CD1c-positive myeloid dendritic cell (primary cell): ENCODE measurements around the gene SDHAF2.
"Not testable (repeated sequence)": the region's sequence is repeated elsewhere in the genome, so short reads cannot be mapped to it uniquely, and the experiment has no call there.

Source experiments
- DNase-seq: peaks from one replicate; pipeline ENCODE4 v3.0.0-alpha.2; 2016; ENCODE audit errors: extremely low spot score

SDHAF2 gene

DNA sequence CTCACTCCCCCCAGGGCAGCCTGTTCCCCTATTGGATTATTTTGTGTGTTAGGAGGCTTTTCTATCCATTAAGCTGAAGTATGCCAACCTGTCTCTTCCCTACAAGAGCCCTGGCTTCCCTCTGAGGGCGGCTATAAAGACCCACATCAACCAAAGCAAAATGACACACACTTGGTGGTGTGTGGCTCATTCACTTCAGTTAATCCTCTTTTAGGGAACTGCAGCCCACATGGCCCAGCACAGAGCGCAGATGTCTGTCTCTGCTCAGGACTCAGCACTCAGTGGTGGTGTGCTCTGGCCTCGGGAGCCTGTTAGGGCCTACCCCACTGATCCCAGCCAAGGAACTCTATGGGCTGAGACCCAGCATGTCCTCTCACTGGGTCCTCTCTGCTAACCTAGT, 46.4 kb downstream of the SDHAF2 start:
- DNase-seq = peak; percentile 37

DNA sequence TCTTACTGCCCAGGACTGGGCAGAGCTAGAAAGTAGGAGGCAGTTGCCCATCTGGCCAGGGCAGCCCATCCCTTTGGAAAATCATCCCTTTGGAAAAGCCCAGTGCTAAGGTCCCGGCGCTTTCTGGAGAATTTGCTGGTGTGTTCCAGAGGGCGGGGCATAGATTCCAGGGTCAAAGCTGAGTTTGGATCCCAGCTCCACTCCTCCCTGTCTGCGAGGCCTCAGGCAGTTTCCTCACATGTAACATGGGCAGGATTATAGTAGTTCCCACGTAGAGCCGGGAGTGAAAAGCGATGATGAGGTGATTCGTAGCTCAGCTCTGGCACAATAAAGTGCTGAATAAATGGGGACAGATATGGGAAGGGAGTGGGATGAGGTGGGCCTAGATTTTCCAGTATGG, 47.2 kb downstream of the SDHAF2 start:
- no peak for DNase-seq

DNA sequence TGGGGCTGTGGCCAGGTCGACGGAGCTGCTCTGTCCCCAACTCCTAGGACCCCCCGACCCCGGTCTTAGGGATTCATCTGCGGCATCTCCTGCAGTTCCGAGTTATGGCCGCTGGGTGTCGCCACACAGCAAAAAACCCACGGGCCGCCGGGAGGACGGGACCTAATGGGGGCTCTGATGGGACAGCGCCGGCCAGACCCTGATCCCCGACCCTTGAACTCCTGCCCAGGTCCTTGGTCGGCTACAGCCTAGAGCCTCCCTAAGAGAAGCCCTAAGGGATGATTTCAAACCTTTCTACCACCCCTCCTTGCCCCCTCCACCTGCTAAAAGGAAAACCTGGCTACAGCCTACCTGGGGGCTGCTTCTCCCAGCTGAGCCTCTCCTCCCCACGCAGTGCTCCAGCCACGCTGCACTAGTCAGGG, 47.8 kb downstream of the SDHAF2 start:
- peak; percentile 58 for DNase-seq

DNA sequence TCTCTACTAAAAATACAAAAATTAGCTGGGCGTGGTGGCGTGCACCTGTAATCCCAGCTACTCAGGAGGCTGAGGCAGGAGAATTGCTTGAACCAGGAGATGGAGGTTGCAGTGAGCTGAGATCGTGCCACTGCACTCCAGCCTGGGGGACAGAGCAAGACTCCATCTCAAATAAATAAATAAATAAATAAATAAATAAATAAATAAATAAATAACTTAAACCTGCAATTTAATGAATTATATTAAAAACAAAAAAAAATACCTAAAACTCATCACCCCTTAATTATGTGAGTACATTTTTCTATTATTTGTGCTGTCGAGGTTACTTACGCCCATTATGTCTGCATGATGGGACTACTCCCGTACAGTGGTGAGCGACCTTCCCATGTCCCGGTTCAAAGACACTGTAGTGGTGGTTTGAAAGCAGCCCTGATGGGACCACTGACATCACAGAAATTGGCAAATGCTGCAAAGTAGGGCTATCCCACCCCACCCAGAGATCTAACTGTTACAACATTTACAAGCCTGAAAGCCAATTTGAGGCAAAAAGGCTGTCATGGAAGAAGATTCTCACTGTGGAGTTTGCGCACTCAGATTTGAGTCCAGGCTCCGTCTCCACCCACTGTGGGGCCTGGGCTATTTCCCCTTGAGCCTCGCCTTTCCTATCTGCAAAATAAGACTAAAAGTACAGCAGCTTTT, 49.6 kb downstream of the SDHAF2 start:
- not testable (repeated sequence) for DNase-seq

DNA sequence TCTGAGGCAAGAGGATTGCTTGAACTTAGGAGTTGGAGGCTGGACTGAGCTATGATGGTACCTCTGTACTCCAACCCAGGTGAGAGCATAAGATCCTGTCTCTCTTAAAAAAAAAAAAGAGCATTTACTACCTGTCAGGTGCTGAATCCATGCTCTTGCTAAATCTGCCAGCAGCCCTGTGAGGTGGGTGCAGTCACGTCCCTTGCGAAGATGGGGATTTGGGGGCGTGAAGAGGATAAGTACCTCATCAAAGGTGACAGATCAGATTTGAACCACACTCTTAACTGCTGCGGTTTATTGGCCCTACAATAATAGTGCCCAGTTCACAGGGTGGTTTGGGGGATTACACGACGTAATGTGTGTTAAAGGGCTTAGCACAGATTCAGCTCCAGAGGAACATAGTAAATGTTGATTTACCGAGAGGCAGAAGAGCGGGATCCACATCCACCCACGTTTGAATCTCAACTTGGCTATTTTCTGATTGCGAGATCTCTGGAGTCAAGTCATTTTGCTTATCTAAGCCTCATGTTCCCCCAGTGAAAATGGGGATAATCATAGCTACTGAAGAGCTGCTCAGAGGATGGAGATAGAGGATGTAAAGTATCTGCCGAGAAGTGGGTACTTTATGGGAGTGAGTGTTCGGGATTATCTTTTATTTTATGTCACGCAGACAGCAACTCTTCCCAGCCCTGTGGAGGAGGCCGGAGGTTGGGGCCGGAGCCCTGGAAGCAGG, 50.5 kb downstream of the SDHAF2 start:
- no peak for DNase-seq

DNA sequence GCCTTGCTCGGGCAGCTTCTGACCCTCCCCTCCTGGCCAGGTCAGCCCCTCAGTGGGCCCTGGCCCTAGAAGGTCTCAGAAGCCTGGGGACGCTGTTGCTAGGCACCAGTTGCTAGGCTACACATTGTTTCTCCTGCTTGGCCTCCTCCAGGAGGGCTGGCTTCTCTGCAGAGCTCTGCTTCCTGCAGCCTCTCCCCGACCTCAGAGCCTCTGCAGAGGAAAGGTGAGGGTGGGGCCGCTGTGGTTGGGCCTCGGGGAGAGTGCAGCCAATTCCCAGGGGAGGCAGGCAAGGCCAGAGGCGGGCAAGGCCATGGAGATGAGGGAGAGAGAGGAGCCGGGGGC, 51.0 kb downstream of the SDHAF2 start:
- no peak for DNase-seq

DNA sequence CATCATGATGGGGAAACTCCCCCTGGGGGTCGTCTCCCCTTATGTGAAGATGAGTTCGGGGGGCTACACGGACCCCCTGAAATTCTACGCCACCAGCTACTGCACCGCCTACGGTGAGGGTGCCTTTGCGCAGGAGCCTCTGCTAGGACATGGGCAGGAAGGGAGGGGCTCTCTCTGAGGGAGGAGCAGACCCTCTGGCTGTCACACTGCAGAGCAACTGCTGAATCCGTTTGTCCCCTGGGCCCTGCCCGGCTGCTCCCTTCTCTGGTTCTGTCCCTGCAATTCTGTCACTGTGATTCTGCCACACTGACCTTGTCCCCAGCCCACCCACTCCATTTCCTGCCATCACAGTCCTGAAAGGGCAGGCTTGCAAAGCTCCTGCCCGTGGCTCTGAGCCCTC, 51.9 kb downstream of the SDHAF2 start:
- DNase-seq = no peak

DNA sequence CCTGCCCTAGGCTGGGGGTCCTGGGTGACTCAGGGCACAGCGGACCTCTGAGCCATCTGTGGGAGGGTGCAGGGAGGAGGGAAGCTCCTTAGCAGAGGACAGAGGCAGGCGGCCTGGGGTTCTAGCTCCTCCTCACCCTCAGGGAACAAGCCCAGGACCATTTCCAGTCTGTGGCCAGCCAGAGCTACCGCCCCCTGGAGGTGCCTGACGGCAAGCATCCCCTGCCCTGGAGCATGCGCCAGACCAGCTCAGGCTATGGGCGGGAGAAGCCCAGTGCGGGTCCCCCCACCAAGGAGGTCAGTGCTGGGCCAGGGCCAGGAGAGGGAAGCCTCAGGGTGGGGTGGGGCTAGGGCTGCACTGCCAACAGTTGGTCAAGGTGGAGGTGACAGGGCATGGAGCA, 52.6 kb downstream of the SDHAF2 start:
- no peak for DNase-seq

DNA sequence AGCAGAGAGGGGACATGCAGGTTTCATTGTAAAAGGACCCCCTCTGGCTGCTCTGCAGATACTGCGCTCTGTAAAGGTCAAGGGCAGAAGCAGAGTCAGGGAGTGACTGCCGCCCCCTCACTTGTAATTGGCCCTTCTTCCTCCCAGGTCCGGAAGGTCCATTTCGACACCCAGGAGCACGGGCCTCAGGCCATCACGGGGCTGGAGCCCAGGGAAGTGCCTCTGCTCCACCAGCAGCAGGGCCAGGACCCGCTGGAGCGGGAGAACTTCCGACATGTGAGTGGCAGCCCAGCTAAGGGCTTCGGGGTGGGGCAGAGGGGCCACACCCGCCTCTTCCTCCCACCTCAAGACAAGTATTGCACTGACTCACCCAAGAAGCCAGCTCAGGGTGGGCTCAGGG, 54.6 kb downstream of the SDHAF2 start:
- DNase-seq = peak; percentile 21

DNA sequence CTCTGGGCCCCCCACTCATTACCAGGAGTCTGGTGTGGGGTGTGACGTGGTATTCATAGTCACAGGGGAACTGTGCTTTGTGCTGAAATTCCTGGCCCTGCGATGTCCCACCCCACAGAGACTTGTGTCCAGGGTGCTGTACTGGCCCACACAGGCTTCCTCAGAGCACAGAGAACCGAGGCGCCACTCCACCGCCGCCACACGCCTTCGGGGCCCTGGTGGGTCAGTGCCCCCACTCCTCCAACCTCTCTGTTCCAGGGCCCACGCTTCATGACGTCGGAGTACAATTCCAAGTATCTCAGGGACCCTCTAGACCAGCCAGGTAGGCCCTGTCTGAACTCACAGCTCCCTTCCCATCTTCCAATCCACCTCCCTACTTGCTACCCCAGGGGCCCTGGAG, 55.2 kb downstream of the SDHAF2 start:
- DNase-seq = no peak

DNA sequence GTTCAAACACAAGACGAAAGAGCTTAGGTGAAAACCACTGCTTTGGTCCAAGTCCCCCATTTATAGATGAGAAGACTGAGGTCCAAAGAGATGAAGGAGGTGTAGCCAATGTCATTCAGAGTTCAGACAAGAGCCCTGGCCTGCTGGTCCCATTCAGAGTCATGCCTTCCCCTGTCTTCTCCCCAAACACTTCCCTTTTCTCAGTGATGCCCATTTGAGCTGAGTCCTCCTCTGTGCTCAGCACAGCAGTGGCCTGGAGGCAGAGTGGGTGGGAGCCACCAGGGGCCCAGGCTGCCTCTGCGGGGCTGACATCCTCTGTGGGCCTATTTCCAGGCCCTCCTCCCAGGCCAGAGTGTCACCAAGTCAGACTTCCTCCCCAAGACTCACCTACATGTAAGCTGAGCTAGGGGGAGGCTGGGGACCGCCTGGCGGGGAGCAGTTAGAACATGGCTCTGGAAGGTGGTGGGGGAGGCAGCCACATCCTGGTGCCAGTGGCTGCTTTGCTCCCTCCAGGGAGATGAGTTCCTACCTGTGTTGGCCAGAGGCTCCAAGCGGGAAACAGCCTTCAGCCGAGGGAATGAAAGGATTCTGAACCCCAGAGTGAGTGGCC, 56.2 kb downstream of the SDHAF2 start:
- peak; percentile 20 for DNase-seq

DNA sequence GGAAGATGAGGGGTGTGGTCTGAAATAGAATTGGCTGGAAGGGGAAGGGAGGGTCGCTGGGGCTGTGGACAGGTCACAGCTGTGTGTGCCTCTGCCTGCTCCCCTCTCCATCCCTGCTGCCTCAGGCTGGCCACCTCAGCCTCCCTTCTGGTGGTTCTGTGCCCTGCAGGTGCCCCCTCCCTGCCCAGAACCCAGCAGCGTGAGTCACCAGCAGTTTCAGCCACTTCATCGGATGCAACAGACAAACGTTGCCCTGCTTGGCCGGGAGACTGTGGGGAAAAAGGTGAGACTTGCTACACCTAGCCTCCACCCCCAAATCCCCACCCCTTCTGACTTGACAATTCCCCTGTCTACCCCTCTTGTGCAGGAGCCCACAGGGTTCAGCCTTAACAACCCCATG, 56.9 kb downstream of the SDHAF2 start:
- no peak for DNase-seq

DNA sequence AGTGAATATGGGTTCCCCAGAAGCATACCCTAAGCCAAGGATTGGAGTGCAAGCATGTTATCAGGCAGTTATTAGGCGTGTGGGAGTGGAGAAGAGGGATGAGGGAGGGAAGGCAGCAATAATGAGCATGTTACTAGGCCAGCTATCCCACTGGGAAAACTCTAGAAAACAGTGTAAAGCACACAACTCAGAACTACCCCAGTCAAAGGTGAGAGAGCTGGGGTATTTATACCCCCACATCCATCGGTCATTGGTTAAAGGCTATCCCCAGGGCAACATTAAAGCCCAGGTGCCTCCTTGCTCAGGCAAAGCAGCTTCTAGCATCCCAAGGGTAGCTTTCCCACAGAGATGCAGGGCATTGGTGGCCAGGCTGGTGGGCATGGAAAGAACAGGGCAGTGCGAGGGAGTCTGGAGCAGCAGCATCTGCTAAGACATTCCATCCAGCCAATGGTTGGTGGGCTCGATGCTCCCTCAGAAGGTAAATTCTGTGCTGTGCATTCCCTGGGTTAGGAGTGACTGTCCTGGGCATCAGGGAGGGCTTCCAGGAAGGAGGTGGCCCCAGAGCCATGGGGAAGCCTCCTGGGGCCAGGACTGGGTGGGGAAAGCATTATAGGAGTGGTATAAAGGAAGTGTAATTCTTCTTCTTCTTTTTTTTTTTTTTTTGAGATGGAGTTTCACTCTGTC, 57.6 kb downstream of the SDHAF2 start:
- no peak for DNase-seq

DNA sequence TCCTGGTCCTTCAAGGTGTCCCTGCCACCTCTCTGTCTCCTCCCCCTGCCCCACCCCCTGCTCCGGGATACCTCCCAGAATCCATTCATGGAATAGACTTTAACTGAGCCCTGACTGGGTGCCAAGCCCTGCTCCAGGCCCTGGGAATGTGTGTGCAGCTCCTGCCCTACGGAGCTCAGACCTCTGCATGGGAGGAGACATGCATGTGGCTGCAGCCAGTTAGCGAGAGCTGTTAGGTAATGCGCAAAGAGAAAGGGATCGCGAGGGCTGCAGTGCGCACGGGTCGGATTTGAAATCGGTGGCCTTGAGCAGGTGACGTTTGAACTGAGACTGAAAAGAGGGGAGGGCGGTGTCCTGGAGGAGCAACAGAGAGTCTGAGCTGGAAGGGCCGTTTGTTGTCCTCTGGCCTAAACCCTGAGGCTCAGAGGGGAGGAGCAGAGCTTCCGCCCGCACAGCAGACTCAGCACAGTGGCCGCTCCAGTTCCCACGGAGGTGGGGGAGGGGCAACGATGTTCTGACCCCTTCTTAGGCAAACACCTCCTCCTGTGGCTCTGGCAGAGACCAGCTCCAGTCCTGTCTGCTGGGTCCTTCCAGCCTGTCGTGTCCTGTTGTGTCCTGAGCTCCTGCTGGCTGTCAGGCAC, 58.8 kb downstream of the SDHAF2 start:
- no peak for DNase-seq

DNA sequence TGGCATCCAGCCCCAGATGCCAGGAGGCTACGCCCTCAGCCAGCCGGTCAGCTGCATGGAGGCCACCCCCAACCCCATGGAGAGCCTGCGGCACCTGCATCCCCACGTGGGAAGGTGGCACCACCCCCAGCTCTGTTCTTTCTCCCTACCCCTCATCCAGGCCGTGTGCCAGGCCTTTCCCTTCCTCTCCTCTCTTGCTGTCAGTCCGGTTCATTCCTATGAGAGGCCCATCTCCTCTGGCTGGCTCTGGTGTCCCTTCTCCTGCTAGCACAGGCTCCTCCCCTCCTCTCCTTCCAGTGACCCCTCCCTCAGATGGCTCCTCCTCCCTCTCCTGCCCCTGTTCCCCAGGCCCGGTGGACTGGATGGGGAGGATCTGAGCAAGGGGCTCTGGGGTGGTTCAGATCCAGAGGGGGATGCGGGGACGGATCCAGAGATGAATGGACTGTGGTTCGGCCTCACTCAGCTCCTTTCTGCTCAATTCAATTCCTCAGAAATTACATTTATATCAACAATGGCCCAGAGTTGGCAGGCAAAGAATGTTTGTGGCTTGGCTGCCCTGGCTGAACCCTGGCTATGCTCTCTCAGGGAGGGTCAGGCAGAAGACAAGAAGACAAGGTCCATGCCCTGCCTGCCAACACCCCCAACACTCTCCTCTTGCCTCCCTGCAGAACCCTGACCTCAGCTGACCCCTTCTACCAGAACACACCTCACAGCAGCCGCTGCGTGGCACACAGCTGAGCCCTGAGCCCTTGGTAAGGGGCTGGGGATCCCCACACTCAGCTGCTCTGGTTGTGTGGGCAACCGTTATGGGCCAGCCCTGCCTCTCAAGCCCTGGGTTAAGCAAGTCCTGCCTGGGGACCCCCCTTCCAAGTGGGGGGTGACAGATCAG, 60.2 kb downstream of the SDHAF2 start:
- no peak for DNase-seq

DNA sequence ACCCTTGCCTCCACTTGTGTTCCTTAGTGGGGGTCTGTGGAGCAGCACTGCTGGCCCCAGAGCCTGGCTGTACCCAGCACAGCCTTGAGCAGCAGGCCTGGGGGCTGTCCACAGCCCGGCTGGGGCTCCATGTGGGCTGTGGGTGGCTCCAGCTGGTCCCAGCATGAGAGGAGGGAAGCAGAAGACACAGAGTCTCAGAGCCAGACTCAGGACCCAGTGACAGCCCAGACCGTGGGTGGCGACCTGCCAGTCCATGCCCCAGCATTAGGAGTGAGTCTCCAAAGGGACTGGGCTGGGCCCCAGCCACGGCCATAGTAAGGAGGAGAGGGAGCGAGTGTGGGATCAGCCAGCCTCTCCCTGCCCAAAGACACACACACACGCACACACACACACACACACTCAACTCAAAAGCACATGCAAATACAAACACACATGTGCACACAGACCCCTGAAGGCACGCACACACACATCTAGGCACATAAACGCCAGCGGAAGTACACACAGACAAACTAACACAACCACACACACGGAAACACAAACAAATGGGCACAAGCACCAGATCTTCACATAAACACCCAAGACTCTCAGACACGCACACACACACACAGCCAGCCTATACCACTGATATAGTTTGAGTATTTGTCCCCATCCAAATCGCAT, 61.9 kb downstream of the SDHAF2 start:
- DNase-seq = no peak

DNA sequence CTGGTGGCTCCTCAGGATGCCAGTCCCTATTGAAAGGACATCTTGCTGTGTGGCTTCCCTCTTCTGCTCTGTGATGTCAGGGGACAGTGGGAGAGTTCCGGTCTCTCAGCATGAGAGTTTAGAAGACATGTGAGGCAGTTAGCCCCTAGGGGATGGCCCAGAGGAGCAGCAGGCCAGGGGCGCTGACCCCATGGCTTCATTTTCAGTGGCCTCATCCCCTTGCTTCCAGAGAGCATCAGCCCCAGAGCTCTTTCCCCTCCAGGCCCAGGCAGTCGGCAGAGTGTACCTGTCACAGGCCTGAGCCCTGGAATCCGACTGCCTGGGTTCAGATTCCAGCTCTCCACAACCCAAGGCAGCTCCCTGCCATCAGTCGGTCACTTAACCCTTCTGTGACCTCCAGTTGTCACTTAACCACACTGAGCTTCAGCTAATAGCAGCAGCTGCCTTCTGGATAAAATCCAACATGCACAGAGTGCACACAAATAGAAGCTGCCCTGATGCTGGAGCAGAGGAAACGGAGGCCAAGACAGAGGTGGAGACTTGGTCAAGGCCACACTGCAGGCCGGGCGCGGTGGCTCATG, 64.5 kb downstream of the SDHAF2 start:
- no peak for DNase-seq

DNA sequence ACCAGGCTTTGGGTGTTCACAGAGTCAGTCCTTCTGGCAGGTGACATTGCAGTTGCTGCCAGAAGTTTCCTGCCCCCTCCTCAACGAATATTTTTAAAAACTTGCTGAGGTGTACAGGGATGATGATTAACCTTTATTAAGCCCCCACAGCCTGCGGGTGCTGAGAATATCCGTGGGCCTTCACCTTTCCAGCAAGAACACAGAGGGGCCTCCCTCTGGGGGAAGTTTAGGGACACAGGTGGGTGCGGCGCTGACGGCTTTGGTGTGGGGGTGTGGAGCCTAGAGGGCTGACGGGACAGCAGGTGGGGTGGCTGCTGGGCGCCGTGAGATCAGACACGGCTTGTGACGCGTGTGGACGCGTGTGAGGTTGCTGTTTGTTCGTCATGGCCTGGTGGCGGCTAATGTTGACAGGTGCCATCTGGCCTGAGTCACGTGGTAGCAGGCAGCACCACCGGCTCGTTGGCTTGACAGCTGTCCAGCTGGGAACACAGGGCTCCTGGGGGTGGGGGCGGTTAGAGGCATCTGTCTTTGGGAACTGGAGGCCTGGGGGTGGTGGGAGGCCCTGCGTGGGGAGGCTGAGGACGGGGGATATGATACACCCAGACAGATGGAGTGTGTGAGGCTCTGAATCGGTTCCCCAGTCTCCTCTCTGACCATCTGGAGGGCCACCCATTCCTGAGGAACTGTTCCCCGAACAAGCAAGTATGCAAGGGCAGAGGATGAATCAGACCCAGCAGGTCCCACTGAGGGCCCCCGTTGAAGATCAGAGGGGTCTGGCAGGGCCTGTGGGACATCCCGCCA, 66.1 kb downstream of the SDHAF2 start:
- no peak for DNase-seq
